ENCODE measurements around the gene NEK7. TPM values are rescaled to one million over a fixed set of nuclear protein-coding genes. Genes with fewer than 3 reads are reported as not detected.

The NEK7 gene
- total RNA-seq, 6 donors from 2014 or later = 55.3 to 137 (median 112) TPM

GRCh38 chr1:198370996-198371395 lies 214.2 kb downstream of the NEK7 start:
- no peaks in the 10 kb centered on the region for H3K4me1 ChIP-seq
- no peak overlapping the region for H3K4me3 ChIP-seq
- H3K36me3 ChIP-seq = no peaks in the 10 kb centered on the region
- DNase-seq (no peak), ATAC-seq (ENCODE audit: low FRiP score in 2 of 2) (no peak)
- H3K27me3 ChIP-seq = no peaks in the 10 kb centered on the region
- peaks cover 0 to 3% (median 0%) of the 10 kb centered on the region in 4 donors for H3K9me3 ChIP-seq
- TF ChIP-seq EP300 (IDR thresholded peaks at IDR 0.05) = no peak
- WGBS, 2 donors = 40 to 53% methylated on average over 1 of the region's 1 CpG
- H3K27ac ChIP-seq = no peak overlapping the region

Other genes with a start within 250 kb of the NEK7 start
- gene LHX9, start 239.6 kb upstream of the NEK7 start, total RNA-seq = 1 to 10 TPM in 3 of 6 donors, under 1 TPM in 3; under 0.01 to 6.7 (median 1.5) TPM

All from upper lobe of left lung (tissue), 6 donors.